H9 (cell line): Measurements from ENCODE around the gene MAD1L1. TPM values are rescaled to one million over a fixed set of nuclear protein-coding genes. Genes with fewer than 3 reads are reported as not detected.

Experiments used
- DNase-seq: peaks from one replicate; pipeline ENCODE4 v3.0.0-alpha.2; 2017
- H2AFZ ChIP-seq: one replicate; pipeline ENCODE4 v1.6.1; 2013; ENCODE audit warnings: mild to moderate bottlenecking, low read length, control low read depth, moderate library complexity
- H2AK5ac ChIP-seq: 2 replicates; pipeline ENCODE4 v1.6.1; 2013; ENCODE audit warnings: low read length, control low read depth, mixed read lengths; ENCODE audit not compliant: insufficient read length
- H2BK120ac ChIP-seq: one replicate; pipeline ENCODE4 v1.6.1; 2013; ENCODE audit warnings: low read depth, mild to moderate bottlenecking, low read length, control low read depth, inconsistent platforms; ENCODE audit not compliant: poor library complexity, severe bottlenecking
- H2BK12ac ChIP-seq: 2 replicates; pipeline ENCODE4 v1.6.1; 2013; ENCODE audit warnings: low read length, control low read depth, mixed read lengths, low read depth; ENCODE audit not compliant: insufficient read length
- H2BK15ac ChIP-seq: 2 replicates; pipeline ENCODE4 v1.6.1; 2013; ENCODE audit warnings: low read depth, low read length, control low read depth
- H2BK20ac ChIP-seq: one replicate; pipeline ENCODE4 v1.6.1; 2013; ENCODE audit warnings: low read depth, mild to moderate bottlenecking, low read length, control low read depth, inconsistent platforms; ENCODE audit not compliant: poor library complexity, severe bottlenecking
- H2BK5ac ChIP-seq: 2 replicates; pipeline ENCODE4 v1.6.1; 2013; ENCODE audit warnings: low read length, control low read depth, mixed read lengths; ENCODE audit not compliant: insufficient read length
- H3K14ac ChIP-seq: 2 replicates; pipeline ENCODE4 v1.6.1; 2013; ENCODE audit warnings: low read length, control low read depth; ENCODE audit not compliant: insufficient read depth
- H3K18ac ChIP-seq: 2 replicates; pipeline ENCODE4 v1.6.1; 2013; ENCODE audit warnings: low read depth, mild to moderate bottlenecking, mixed read lengths, low read length, control low read depth; ENCODE audit not compliant: insufficient read length
- H3K23ac ChIP-seq: 2 replicates; pipeline ENCODE4 v1.6.1; 2013; ENCODE audit warnings: low read length, control low read depth, mixed read lengths, low read depth; ENCODE audit not compliant: insufficient read length
- H3K23me2 ChIP-seq: 2 replicates; pipeline ENCODE4 v1.6.1; 2013; ENCODE audit warnings: low read depth, mild to moderate bottlenecking, mixed read lengths, low read length, control low read depth; ENCODE audit not compliant: insufficient read length, poor library complexity, severe bottlenecking
- H3K27ac ChIP-seq: 2 replicates; pipeline ENCODE4 v1.5.1; 2013; ENCODE audit warnings: low read length, control low read depth, mixed read lengths, low read depth; ENCODE audit not compliant: insufficient read length
- H3K27me3 ChIP-seq: 2 replicates; pipeline ENCODE4 v1.6.1; 2013; ENCODE audit warnings: low read length, control low read depth, inconsistent platforms; ENCODE audit not compliant: insufficient read depth
- H3K4ac ChIP-seq: 2 replicates; pipeline ENCODE4 v1.6.1; 2013; ENCODE audit warnings: low read depth, mild to moderate bottlenecking, control low read depth, inconsistent platforms, low read length, moderate library complexity
- H3K4me1 ChIP-seq: 2 replicates; pipeline ENCODE4 v1.6.1; 2013; ENCODE audit warnings: low read length, control low read depth, inconsistent platforms; ENCODE audit not compliant: insufficient read depth
- H3K4me2 ChIP-seq: 2 replicates; pipeline ENCODE4 v1.6.1; 2013; ENCODE audit warnings: low read length, control low read depth, mixed read lengths; ENCODE audit not compliant: insufficient read length, insufficient read depth
- H3K56ac ChIP-seq: 2 replicates; pipeline ENCODE4 v1.6.1; 2013; ENCODE audit warnings: low read depth, mild to moderate bottlenecking, mixed read lengths, low read length, control low read depth; ENCODE audit not compliant: insufficient read length
- H3K79me1 ChIP-seq: 2 replicates; pipeline ENCODE4 v1.6.1; 2013; ENCODE audit warnings: low read depth, mild to moderate bottlenecking, moderate library complexity, low read length, control low read depth, inconsistent platforms; ENCODE audit not compliant: insufficient read depth, poor library complexity, severe bottlenecking
- H3K79me2 ChIP-seq: 2 replicates; pipeline ENCODE4 v1.6.1; 2013; ENCODE audit warnings: low read length, control low read depth, inconsistent platforms; ENCODE audit not compliant: insufficient read depth
- H3K9ac ChIP-seq: 2 replicates; pipeline ENCODE4 v1.6.1; 2013; ENCODE audit warnings: low read length, control low read depth, mixed read lengths; ENCODE audit not compliant: insufficient read length; ENCODE audit errors: extremely low read depth
- H3K9me3 ChIP-seq: one replicate; pipeline ENCODE4 v1.6.1; 2013; ENCODE audit warnings: low read depth, low read length, inconsistent platforms; ENCODE audit not compliant: control insufficient read depth
- H3T11ph ChIP-seq: one replicate; pipeline ENCODE4 v1.6.1; 2013; ENCODE audit warnings: mild to moderate bottlenecking, low read length, control low read depth, inconsistent platforms
- H4K20me1 ChIP-seq: one replicate; pipeline ENCODE4 v1.6.1; 2013; ENCODE audit not compliant: control insufficient read depth, insufficient read length, insufficient read depth
- H4K5ac ChIP-seq: 2 replicates; pipeline ENCODE4 v1.6.1; 2013; ENCODE audit warnings: low read depth, mild to moderate bottlenecking, mixed read lengths, low read length, control low read depth; ENCODE audit not compliant: insufficient read length
- H4K8ac ChIP-seq: replicated peaks from 2 replicates; pipeline ENCODE4 v1.6.1; 2013; ENCODE audit warnings: low read length, control low read depth, mixed read lengths, low read depth; ENCODE audit not compliant: insufficient read length
- H4K91ac ChIP-seq: 2 replicates; pipeline ENCODE4 v1.6.1; 2013; ENCODE audit warnings: low read depth, mild to moderate bottlenecking, moderate library complexity, mixed read lengths, low read length, control low read depth; ENCODE audit not compliant: insufficient read length
- H3K27ac Mint-ChIP-seq, 3 experiments: 2 replicates in 2 of 3; 3 replicates in 1 of 3; pipeline ENCODE4 v1.8.0; 2020 to 2021; ENCODE audit warnings: mixed read lengths in 3 of 3, mild to moderate bottlenecking in 1 of 3, moderate library complexity in 1 of 3
- H3K27me3 Mint-ChIP-seq: 2 replicates; pipeline ENCODE4 v1.8.0; 2021; ENCODE audit warnings: low read depth, mild to moderate bottlenecking, moderate library complexity, mixed read lengths
- H3K36me3 Mint-ChIP-seq, 3 experiments: 2 replicates in 2 of 3; 3 replicates in 1 of 3; pipeline ENCODE4 v1.8.0; 2020 to 2021; ENCODE audit warnings: low read depth in 3 of 3, mixed read lengths in 3 of 3; ENCODE audit not compliant: insufficient read depth in 1 of 3
- H3K4me1 Mint-ChIP-seq, 2 experiments: 2 replicates each; pipeline ENCODE4 v1.8.0; 2020; ENCODE audit warnings: mixed read lengths in 2 of 2
- H3K4me3 Mint-ChIP-seq, 2 experiments: 2 replicates in 1 of 2; 3 replicates in 1 of 2; pipeline ENCODE4 v1.8.0; 2020 to 2021; ENCODE audit warnings: mild to moderate bottlenecking in 2 of 2, mixed read lengths in 2 of 2, moderate library complexity in 1 of 2
- H3K9me3 Mint-ChIP-seq, 2 experiments: 2 replicates in 1 of 2; 3 replicates in 1 of 2; pipeline ENCODE4 v1.8.0; 2020; ENCODE audit warnings: mild to moderate bottlenecking in 2 of 2, mixed read lengths in 2 of 2, moderate library complexity in 1 of 2
- CTCF ChIP-seq: fragments of 200-600 bp; sonication (generic); conservative IDR thresholded peaks from 3 replicates; pipeline ENCODE4 v1.8.0; 2021; ENCODE audit warnings: antibody characterized with exemption, mild to moderate bottlenecking
- WGBS: extraction: QIAGEN DNeasy Blood & Tissue Kit; methylation state at CpG from one replicate; pipeline ENCODE4 v1.1.7; 2013; ENCODE audit warnings: missing lambda C conversion rate, low lambda C conversion rate, mixed read lengths; ENCODE audit not compliant: insufficient read length; ENCODE audit errors: extremely low coverage; 5-methylcytosine and 5-hydroxymethylcytosine counted together
- total RNA-seq: library from RNA; stranded (reverse); gene quantifications from 2 replicates; pipeline ENCODE4 v1.2.1, GENCODE V29; 2021

Gene MAD1L1
- total RNA-seq, 1 experiment from 2014 or later = 39.0 TPM

- Histone ChIP-seq H3K27me3 (no peaks in the 10 kb centered on the region), H3K9ac (no peak overlapping the region), H4K8ac (no peak overlapping the region), H3K23me2 (no peaks in the 10 kb centered on the region), H2BK120ac (no peak overlapping the region), H3K79me1 (no peaks in the 10 kb centered on the region), H2BK20ac (no peak overlapping the region), H3K27ac (no peak overlapping the region), H4K20me1 (peaks cover 2% of the 10 kb centered on the region), H2BK5ac (no peak overlapping the region), H3K14ac (no peak overlapping the region), H3K23ac (no peak overlapping the region), H4K91ac (no peak overlapping the region), H2BK12ac (no peak overlapping the region), H3K4me1 (no peaks in the 10 kb centered on the region), H3T11ph (no peak overlapping the region), H3K56ac (no peak overlapping the region), H3K4me2 (no peak overlapping the region), H2AFZ (no peak overlapping the region), H2BK15ac (no peak overlapping the region), H3K79me2 (no peaks in the 10 kb centered on the region), H4K5ac (no peak overlapping the region), H3K9me3 (no peaks in the 10 kb centered on the region), H3K4ac (no peak overlapping the region), H3K18ac (no peak overlapping the region), H2AK5ac (no peak overlapping the region)
- Mint-ChIP-seq H3K4me1 (peaks cover 11 to 25% of the 10 kb centered on the region in 2 experiments), H3K27me3 (no peaks in the 10 kb centered on the region), H3K9me3 (no peaks in the 10 kb centered on the region), H3K4me3 (no peak overlapping the region), H3K27ac (peak overlapping the region in 1 of 3 experiments; percentile 1; a peak in 2 of 7 replicates), H3K36me3 (peaks cover 0 to 9% (median 4%) of the 10 kb centered on the region in 3 experiments; a peak in 4 of 7 replicates)
- no CpG with 5 or more reads among the region's 6 CpGs for WGBS
- no peak for DNase-seq
- TF ChIP-seq CTCF = peak; percentile 30; the same call in 2 of the 3 replicates
Measured at GRCh38 chr7:2154121-2154520, 78.6 kb downstream of the MAD1L1 start.
